ENCODE measurements around the gene BANP. TPM values are rescaled to one million over a fixed set of nuclear protein-coding genes. Genes with fewer than 3 reads are reported as not detected.

BANP gene
- polyA plus RNA-seq, 1 of the 3 experiments (the other 2 are of a cell fraction), result 16.8 TPM

- no peak for TF ChIP-seq SMC3 (IDR thresholded peaks at IDR 0.05; ENCODE audit: low read depth, low read length)
- TF ChIP-seq, protein P1, sequence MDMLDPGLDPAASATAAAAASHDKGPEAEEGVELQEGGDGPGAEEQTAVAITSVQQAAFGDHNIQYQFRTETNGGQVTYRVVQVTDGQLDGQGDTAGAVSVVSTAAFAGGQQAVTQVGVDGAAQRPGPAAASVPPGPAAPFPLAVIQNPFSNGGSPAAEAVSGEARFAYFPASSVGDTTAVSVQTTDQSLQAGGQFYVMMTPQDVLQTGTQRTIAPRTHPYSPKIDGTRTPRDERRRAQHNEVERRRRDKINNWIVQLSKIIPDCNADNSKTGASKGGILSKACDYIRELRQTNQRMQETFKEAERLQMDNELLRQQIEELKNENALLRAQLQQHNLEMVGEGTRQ (IDR thresholded peaks at IDR 0.05; ENCODE audit: borderline replicate concordance, low read depth, low read length), result no peak
- no peak for TF ChIP-seq MEF2A (IDR thresholded peaks at IDR 0.05; ENCODE audit: borderline replicate concordance, low read depth)
- no peak for TF ChIP-seq ELF1 (IDR thresholded peaks at IDR 0.05)
Measured at GRCh38 chr16:87926246-87927194, 24.7 kb upstream of the BANP start (continued).

- no peak for DNase-seq
- POLR2A ChIA-PET, result no interaction called here
- Histone ChIP-seq H2AFZ (ENCODE audit: low read depth) (no peak overlapping the region), H3K36me3 (replicated peaks in 1 of 2; ENCODE audit: control insufficient read depth in 1 of 2, insufficient read depth in 2 of 2, low read length in 1 of 2) (no peaks in the 10 kb centered on the region), H3K4me1 (ENCODE audit: control insufficient read depth in 1 of 2, insufficient read depth in 2 of 2, low read depth in 1 of 2, low read length in 1 of 2) (peaks cover 0 to 13% of the 10 kb centered on the region in 2 experiments; a peak in 2 of 4 replicates), H3K27ac (ENCODE audit: low read depth in 2 of 2, low read length in 1 of 2) (no peak overlapping the region), H3K27me3 (ENCODE audit: insufficient read depth) (no peaks in the 10 kb centered on the region; the same call in 1 of the 2 replicates), H3F3A (replicated peaks; ENCODE audit: insufficient read depth) (no peaks in the 10 kb centered on the region), H3K4me3 (ENCODE audit: low read depth in 2 of 2, low read length in 1 of 2) (no peak overlapping the region), H3K9me3 (no peaks in the 10 kb centered on the region), H4K20me1 (ENCODE audit: insufficient read depth) (no peaks in the 10 kb centered on the region), H3K79me2 (ENCODE audit: insufficient read depth) (no peaks in the 10 kb centered on the region), H3K9ac (no peak overlapping the region), H3K9me2 (no peaks in the 10 kb centered on the region), H3K4me2 (no peak overlapping the region)
- 26% methylated on average over 3 of the region's 4 CpGs for WGBS (ENCODE audit: low lambda C conversion rate)
- TF ChIP-seq SIN3A (IDR thresholded peaks at IDR 0.05; ENCODE audit: borderline replicate concordance, low read depth, low read length), result no peak
- no peak for TF ChIP-seq YY1 (IDR thresholded peaks at IDR 0.05; ENCODE audit: low read depth)
- TF ChIP-seq, protein P2, sequence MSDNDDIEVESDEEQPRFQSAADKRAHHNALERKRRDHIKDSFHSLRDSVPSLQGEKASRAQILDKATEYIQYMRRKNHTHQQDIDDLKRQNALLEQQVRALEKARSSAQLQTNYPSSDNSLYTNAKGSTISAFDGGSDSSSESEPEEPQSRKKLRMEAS (IDR thresholded peaks at IDR 0.05; ENCODE audit: low read depth), result no peak
- no peak for TF ChIP-seq GATA2 (CRISPR knock-in tag; IDR thresholded peaks at IDR 0.05)
- no peak for TF ChIP-seq GABPA (IDR thresholded peaks at IDR 0.05; ENCODE audit: low read depth)
- TF ChIP-seq MEF2A (IDR thresholded peaks at IDR 0.05; ENCODE audit: borderline replicate concordance, low read depth), result no peak
- TF ChIP-seq FOXM1 (IDR thresholded peaks at IDR 0.05; ENCODE audit: low read depth), result no peak
- no peak for TF ChIP-seq NRF1 (IDR thresholded peaks at IDR 0.05; ENCODE audit: low read depth, low read length)
- TF ChIP-seq MXI1 (IDR thresholded peaks at IDR 0.05; ENCODE audit: low read depth, low read length), result no peak
- TF ChIP-seq EP300 (IDR thresholded peaks at IDR 0.05; ENCODE audit: borderline replicate concordance in 1 of 2, low read depth in 1 of 2, low read length in 1 of 2), result no peak
- TF ChIP-seq, protein P3, sequence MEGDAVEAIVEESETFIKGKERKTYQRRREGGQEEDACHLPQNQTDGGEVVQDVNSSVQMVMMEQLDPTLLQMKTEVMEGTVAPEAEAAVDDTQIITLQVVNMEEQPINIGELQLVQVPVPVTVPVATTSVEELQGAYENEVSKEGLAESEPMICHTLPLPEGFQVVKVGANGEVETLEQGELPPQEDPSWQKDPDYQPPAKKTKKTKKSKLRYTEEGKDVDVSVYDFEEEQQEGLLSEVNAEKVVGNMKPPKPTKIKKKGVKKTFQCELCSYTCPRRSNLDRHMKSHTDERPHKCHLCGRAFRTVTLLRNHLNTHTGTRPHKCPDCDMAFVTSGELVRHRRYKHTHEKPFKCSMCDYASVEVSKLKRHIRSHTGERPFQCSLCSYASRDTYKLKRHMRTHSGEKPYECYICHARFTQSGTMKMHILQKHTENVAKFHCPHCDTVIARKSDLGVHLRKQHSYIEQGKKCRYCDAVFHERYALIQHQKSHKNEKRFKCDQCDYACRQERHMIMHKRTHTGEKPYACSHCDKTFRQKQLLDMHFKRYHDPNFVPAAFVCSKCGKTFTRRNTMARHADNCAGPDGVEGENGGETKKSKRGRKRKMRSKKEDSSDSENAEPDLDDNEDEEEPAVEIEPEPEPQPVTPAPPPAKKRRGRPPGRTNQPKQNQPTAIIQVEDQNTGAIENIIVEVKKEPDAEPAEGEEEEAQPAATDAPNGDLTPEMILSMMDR (IDR thresholded peaks at IDR 0.05), result no peak
- no peak for TF ChIP-seq RCOR1 (IDR thresholded peaks at IDR 0.05; ENCODE audit: low read length)
- TF ChIP-seq TCF12 (IDR thresholded peaks at IDR 0.05), result no peak
- CTCF ChIA-PET, result interaction anchor here (1.5 kb wide), 1 partner anchor 148 kb away, joined by 3 read pairs; no protein-coding TSS in a partner anchor
Measured at GRCh38 chr16:87927195-87927562, 24.1 kb upstream of the BANP start.
